Activated T-helper 17 cell treated with anti-CD3 and anti-CD28 coated beads, Interleukin-2, amount 50 U/mL, for 72 hours (primary cell): ENCODE results near the gene RGS9. TPM values are rescaled to one million over a fixed set of nuclear protein-coding genes. Genes with fewer than 3 reads are reported as not detected.
A peak's percentile ranks its signal among the peaks of the same experiment; 100 is the strongest.
"Not testable (repeated sequence)": the region's sequence is repeated elsewhere in the genome, so short reads cannot be mapped to it uniquely, and the experiment has no call there.

Experiments used
- ATAC-seq: fragments of 150-1000 bp; cut with Tn5 transposase; replicated peaks from 2 replicates; pipeline ENCODE4 v1.10.0; 2021; ENCODE audit warnings: mild to moderate bottlenecking, moderate library complexity
- H3K27ac Mint-ChIP-seq: one replicate; pipeline ENCODE4 v1.8.0; 2022; ENCODE audit warnings: mixed read lengths
- H3K27me3 Mint-ChIP-seq: one replicate; pipeline ENCODE4 v1.8.0; 2022; ENCODE audit warnings: mixed read lengths
- H3K36me3 Mint-ChIP-seq: one replicate; pipeline ENCODE4 v1.8.0; 2022; ENCODE audit warnings: low read depth, mild to moderate bottlenecking, mixed read lengths
- H3K4me1 Mint-ChIP-seq: one replicate; pipeline ENCODE4 v1.8.0; 2022; ENCODE audit warnings: mixed read lengths
- H3K4me3 Mint-ChIP-seq: one replicate; pipeline ENCODE4 v1.8.0; 2022; ENCODE audit warnings: mild to moderate bottlenecking, mixed read lengths
- H3K9me3 Mint-ChIP-seq: one replicate; pipeline ENCODE4 v1.8.0; 2022; ENCODE audit warnings: mixed read lengths
- total RNA-seq, 2 donors: library from RNA; stranded (reverse); gene quantifications; one replicate each; pipeline ENCODE4 v1.2.3, GENCODE V29; 2022

Gene RGS9
- total RNA-seq, 2 donors from 2014 or later, result 5.1 to 7.5 TPM

DNA sequence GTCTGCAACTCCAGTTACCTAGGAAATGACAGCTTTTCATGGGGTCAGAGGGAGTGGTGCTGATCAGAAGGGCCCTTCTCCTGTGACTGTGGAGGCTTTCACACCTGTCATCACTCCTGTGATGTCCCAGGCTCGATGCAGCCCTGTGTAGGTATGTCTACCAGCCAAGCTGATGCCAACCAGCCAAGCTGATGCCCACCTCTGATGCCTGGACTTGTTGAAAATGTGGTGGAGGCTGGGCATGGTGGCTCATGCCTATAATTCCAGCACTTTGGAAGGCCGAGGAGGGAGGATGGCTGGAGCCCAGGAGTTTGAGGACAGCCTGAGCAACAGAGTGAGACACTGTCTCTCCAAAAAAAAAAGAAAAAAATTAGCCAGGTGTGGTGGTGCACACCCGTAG lies 33.7 kb upstream of the RGS9 start:
- Mint-ChIP-seq H3K27me3 (no peaks in the 10 kb centered on the region), H3K9me3 (no peaks in the 10 kb centered on the region), H3K4me1 (peaks cover 12% of the 10 kb centered on the region), H3K4me3 (no peak overlapping the region), H3K36me3 (no peaks in the 10 kb centered on the region), H3K27ac (no peak overlapping the region)
- no peak for ATAC-seq

DNA sequence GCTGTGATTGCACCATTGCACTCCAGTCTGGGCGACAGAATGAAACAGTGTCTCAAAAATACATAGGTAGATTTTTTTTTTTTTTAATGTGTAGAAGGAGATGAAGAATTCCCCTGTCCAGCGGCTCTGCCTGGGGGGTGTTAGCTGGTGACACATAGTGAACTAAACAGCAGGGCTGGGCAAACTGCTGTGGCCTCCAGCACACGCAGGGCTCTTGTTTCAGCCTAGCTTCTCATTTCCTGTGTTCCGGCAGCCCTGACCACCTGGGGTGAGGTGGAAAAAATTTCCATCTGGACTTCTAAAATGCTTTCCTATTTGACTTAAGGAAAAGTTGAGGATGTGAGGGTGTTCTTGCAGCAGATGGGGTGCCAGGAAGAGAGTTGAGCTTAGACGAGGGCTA lies 33.3 kb upstream of the RGS9 start:
- no peak for ATAC-seq
- H3K27ac Mint-ChIP-seq, result no peak overlapping the region
- H3K4me3 Mint-ChIP-seq, result no peak overlapping the region
- no peaks in the 10 kb centered on the region for H3K36me3 Mint-ChIP-seq
- no peaks in the 10 kb centered on the region for H3K27me3 Mint-ChIP-seq
- H3K4me1 Mint-ChIP-seq, result peaks cover 12% of the 10 kb centered on the region
- H3K9me3 Mint-ChIP-seq, result no peaks in the 10 kb centered on the region

DNA sequence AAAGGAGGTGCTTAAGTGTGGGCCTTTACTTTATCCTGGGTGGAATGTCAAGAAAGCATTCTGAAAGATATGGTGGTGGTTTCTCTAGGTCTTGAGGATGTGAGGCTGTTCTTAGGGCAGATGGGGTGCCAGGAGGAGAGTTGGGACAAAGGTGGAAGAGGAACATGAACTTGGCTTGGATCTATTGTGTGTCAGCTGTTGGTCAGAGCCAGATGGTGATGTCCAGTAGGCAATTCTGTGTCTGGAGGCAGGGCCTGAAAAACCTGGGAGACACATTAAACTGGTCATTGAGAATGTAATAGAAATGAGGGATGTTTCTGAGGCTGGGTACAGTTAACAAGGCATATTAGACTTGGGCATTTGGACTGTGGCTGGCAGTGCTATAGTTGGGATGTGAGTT lies 32.6 kb upstream of the RGS9 start:
- no peak for ATAC-seq
- Mint-ChIP-seq H3K36me3 (no peaks in the 10 kb centered on the region), H3K27ac (no peak overlapping the region), H3K27me3 (no peaks in the 10 kb centered on the region), H3K4me1 (peaks cover 7% of the 10 kb centered on the region), H3K4me3 (no peak overlapping the region), H3K9me3 (no peaks in the 10 kb centered on the region)

DNA sequence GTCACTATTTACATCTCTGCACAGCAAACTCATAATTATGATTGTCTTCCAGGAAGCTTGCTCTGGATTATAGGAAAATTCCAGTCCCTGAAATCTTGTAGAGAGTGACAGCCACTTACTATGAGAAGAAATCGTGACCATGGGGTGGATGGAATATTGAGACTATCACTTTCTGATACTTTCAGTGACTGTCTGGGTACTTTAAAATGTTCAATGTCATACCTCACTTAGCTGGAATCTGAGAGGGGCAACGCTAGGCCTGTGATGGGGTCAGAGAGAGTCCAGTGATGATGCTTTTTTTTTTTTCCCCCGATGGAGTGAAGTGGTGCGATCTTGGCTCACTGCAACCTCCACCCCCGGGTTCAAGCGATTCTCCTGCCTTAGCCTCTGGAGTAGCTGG lies 32.2 kb upstream of the RGS9 start:
- Mint-ChIP-seq H3K27ac (no peak overlapping the region), H3K36me3 (no peaks in the 10 kb centered on the region), H3K27me3 (no peaks in the 10 kb centered on the region), H3K9me3 (no peaks in the 10 kb centered on the region), H3K4me1 (peaks cover 3% of the 10 kb centered on the region), H3K4me3 (no peak overlapping the region)
- no peak for ATAC-seq

DNA sequence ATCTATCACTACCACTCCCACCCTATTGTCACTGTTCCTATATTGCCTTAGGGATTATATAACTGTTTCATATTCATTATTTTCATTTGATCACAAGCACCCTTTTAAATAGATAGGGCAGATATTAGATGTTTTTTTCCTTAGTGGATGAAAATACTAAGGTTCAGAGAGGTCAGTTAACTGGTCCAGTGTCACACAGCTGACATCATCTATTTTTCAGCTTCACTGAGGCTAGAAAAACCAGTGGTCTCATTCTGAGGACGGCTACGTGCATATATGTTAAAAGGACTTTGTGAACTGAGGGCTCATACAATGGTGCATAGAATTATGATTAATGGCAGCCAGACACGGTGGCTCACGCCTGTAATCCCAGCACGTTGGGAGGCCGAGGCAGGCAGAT lies 29.0 kb upstream of the RGS9 start:
- no peaks in the 10 kb centered on the region for H3K9me3 Mint-ChIP-seq
- no peak overlapping the region for H3K27ac Mint-ChIP-seq
- ATAC-seq, result no peak
- no peaks in the 10 kb centered on the region for H3K27me3 Mint-ChIP-seq
- no peak overlapping the region for H3K4me3 Mint-ChIP-seq
- no peaks in the 10 kb centered on the region for H3K4me1 Mint-ChIP-seq
- H3K36me3 Mint-ChIP-seq, result no peaks in the 10 kb centered on the region

DNA sequence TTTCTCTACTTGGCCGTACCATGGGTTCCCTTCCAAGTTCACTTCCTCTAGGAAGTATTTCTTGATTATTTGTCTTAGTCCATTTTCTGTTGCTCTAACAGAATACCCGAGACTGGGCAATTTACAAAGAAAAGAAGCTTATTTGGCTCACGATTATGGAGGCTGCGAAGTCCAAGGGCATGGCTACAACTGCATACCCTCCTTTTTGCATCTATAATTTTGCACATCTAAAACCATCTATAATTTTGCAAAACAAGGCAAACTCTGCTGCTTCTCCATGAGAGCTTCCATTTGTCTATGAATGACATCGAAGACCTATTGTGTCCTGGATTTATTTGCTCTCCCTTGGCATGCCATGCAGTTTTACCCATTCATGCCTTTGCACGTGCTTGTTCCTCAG lies 27.6 kb upstream of the RGS9 start:
- no peak for ATAC-seq
- Mint-ChIP-seq H3K36me3 (no peaks in the 10 kb centered on the region), H3K4me3 (no peak overlapping the region), H3K27me3 (no peaks in the 10 kb centered on the region), H3K4me1 (no peaks in the 10 kb centered on the region), H3K9me3 (no peaks in the 10 kb centered on the region), H3K27ac (no peak overlapping the region)

DNA sequence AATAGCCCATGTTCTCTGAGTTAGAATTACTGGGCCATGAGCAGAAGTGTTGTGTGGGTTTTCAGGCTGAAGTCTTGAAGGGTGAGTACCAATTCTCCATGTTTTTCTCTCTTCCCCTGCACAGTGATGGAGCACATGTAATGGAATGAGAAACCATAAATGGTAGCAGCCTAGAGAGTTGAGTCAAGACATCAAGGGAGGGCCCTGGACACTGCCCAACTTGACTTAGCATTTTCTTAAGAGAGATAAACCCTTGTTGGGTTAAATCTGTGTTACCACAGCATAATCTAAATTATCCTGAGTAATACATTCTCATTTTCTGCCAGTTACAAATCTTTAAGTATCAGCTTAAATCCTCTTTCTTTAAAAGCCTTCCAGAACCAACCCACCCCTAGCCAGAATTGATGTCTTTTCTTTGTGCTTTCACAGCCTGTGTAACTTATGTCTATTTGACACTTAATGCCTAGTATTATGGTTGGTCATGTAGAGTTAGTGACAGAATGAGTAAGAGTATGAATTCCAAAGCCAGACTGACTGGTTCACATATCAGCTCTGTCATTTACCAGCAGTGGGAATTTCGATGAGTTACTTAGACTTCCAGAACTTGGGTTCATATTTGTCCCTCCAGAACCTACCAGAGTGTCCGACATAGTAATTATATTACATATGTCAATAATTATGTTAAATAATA lies 27.0 kb upstream of the RGS9 start:
- ATAC-seq, result no peak

DNA sequence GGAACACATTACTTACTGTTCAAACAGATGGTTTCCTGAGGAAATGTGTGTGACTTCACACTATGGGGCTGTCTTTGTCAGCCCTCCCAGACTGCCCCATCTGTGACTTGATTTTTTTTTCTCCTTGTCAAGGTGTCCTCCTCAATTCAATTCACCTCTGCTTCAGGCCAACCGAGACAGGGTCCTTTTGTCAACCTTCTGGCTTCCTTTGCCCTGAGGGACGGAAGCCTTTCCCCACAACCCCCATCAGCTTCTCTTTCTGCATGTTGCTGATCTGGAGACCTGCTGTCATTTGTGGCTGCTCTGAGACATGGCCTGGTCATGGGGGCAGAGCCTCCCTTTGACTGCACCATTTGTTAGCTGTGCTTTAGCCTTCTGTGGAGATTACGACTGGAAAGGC lies 21.3 kb upstream of the RGS9 start:
- no peak for ATAC-seq
- Mint-ChIP-seq H3K9me3 (no peaks in the 10 kb centered on the region), H3K27me3 (peaks cover 5% of the 10 kb centered on the region)

More for the DNA sequence above, 27.0 kb upstream of the RGS9 start:
- no peaks in the 10 kb centered on the region for H3K9me3 Mint-ChIP-seq
- H3K4me3 Mint-ChIP-seq, result no peak overlapping the region
- no peaks in the 10 kb centered on the region for H3K4me1 Mint-ChIP-seq
- no peak overlapping the region for H3K27ac Mint-ChIP-seq
- H3K27me3 Mint-ChIP-seq, result no peaks in the 10 kb centered on the region
- no peaks in the 10 kb centered on the region for H3K36me3 Mint-ChIP-seq

DNA sequence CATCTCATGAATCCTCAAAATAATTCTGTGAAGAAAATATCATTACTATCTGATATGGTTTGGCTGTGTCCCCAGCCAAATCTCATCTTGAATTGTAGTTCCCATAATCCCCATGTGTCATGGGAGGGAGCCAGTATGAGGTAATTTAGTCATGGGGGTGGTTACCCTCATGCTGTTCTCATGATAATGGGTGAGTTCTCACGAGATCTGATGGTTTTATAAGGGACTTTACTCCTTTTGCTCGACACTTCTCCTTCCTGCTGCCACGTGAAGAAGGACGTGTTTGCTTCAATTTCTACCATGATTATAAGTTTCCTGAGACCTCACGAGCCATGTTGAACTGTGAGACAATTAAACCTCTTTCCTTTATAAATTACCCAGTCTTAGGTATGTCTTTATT lies 20.7 kb upstream of the RGS9 start:
- H3K9me3 Mint-ChIP-seq, H3K36me3 Mint-ChIP-seq, H3K27me3 Mint-ChIP-seq, H3K4me3 Mint-ChIP-seq, ATAC-seq, H3K27ac Mint-ChIP-seq, H3K4me1 Mint-ChIP-seq: not testable (repeated sequence)

More for the DNA sequence above, 21.3 kb upstream of the RGS9 start:
- no peak overlapping the region for H3K27ac Mint-ChIP-seq
- H3K36me3 Mint-ChIP-seq, result no peaks in the 10 kb centered on the region
- H3K4me3 Mint-ChIP-seq, result no peak overlapping the region
- H3K4me1 Mint-ChIP-seq, result no peaks in the 10 kb centered on the region

DNA sequence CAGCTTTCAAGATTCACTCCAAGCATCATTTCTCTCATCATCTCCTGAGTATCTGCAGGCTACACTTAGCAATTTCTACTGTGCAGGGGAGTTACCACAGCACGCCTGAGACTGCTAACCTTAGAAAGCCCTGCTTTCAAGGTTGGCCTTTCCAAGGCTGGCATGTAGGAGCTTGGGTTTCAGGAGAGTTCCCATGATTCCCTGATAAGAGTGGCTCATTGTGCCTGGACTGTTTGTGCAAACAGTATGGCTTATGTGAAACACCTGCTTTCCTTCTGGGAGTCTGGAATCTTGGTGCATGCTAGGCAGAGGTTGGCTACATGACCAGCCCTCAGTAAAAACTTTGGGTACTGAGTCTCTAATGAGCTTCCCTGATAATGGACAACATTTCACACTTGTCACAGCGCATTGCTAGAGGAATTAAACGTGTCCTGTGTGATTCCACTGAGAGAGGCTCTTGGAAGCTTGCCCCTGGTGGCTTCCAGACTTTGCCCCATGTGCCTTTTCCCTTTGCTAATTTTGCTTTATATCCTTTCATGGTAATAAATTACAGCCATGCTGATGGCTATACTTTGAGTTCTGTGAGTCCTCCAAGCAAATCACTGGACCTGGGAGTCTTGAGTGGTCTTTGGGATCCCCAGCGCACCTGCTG lies 19.7 kb upstream of the RGS9 start:
- Mint-ChIP-seq H3K36me3 (no peaks in the 10 kb centered on the region), H3K4me3 (no peak overlapping the region), H3K4me1 (peaks cover 14% of the 10 kb centered on the region), H3K27me3 (peaks cover 5% of the 10 kb centered on the region), H3K27ac (no peak overlapping the region), H3K9me3 (no peaks in the 10 kb centered on the region)
- no peak for ATAC-seq

DNA sequence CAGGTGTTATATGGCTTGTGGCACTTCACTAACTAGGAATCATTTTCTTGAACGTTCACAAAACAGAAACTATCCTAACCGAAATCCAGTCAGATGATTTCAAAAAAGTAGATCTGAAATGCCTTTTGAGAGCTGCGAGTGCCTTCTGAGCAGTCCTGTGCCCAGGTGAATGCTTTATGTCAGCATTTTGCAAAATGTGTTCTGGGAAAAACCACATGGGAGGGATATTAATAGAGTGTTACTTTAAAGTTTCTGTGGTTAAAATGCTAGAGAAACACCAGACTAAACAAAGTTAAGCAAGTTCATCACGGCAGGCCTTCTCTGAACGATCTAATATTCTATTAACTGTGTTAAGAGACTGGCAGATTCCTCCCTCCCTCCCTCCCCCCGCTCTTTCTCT lies 15.8 kb upstream of the RGS9 start:
- Mint-ChIP-seq H3K27me3 (peaks cover 5% of the 10 kb centered on the region), H3K4me1 (peaks cover 23% of the 10 kb centered on the region), H3K4me3 (peak overlapping the region; percentile 61), H3K27ac (peak overlapping the region; percentile 84), H3K36me3 (no peaks in the 10 kb centered on the region), H3K9me3 (no peaks in the 10 kb centered on the region)
- peak; percentile 57 for ATAC-seq

DNA sequence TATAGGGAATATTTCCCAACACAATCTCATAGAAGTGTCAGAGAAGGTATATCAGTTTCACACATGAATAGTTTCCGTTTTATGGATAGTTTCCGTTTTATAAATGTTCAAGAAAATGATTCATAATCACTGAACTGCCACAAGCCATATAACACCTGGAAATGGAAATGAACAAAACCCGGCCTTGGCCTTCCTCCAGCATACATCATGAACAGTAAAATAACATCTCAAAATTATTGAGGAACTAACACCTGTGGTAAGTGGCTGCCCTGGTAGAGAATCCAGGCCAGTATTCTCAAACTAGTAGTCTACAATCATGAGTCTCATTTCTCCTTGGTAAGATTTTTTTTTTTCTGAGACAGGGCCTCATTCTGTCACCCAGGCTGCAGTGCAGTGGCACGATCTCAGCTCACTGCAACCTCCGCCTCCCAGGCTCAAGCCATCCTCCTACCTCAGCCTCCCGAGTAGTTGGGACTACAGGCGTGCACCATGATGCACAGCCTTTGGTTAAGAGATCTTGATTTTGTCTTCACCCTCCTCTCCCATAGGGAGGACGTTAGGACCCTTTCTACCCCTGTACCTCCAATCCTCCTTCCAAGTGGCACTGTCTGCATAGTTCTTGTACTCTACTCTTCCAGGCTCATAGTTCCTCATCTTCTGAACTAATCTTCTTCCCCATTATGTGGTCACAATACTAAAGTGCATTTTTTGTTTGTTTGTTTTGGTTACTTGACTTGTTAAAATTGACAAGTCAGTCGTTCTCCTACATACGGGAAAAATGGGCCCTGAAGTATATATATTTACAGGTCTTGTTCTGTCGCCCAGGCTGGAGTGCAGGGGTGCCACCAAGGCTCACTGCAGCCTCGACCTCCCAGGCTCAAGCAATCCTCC lies 15.0 kb upstream of the RGS9 start:
- H3K27me3 Mint-ChIP-seq, result peaks cover 3% of the 10 kb centered on the region

DNA sequence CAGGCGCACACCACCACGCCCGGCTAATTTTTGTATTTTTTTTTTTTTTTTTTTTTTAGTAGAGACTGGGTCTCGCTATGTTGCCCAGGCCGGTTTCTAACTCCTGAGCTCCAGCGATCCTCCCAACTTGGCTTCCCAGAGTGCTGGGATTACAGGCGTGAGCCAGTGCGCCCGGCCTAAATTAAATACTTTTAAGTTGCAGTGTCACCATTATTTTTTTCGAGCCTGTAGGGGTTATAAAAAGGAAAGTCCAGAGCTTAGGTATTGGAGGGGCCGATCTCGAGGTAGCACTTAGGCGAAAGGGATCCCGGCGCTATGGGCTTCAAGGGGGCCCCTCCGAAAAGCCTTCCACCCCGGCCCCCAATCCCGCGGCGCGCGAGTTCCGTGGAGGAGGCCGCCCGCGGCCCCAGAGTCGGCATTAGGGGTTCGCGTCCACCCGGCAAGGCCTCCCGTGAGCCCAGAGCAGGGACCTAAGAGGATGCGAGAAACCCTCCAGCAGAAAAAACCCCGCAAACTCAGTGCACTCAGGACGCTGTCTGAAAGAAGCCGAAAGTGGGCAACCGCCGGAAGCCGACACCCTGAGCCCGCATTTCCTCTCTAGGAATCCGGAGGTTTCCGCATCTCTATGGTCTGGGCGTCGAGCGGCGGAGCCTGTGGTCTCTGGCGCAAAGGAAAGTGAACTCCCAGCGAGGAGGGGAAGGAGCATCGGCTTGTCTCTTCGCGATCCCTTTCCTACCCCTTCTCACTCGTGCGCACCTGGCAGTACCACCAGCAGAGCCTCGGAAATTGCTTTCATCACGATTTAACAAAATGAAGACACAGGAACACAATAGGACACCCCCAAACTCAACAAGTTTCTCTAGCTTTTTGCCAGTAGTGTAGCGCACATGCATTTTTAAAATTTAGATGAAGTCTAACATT lies 14.1 kb upstream of the RGS9 start:
- Mint-ChIP-seq H3K27ac (peak overlapping the region; percentile 84), H3K4me3 (peak overlapping the region; percentile 61), H3K9me3 (no peaks in the 10 kb centered on the region), H3K4me1 (peaks cover 23% of the 10 kb centered on the region), H3K36me3 (no peaks in the 10 kb centered on the region), H3K27me3 (peaks cover 4% of the 10 kb centered on the region)
- peak; percentile 64 for ATAC-seq

More for the DNA sequence above, 15.0 kb upstream of the RGS9 start:
- peak; percentile 89 for ATAC-seq
- no peaks in the 10 kb centered on the region for H3K9me3 Mint-ChIP-seq
- H3K4me3 Mint-ChIP-seq, result peak overlapping the region; percentile 61
- peak overlapping the region; percentile 84 for H3K27ac Mint-ChIP-seq
- H3K36me3 Mint-ChIP-seq, result no peaks in the 10 kb centered on the region
- peaks cover 23% of the 10 kb centered on the region for H3K4me1 Mint-ChIP-seq
